ENCODE data around the gene GRB14.

DNA sequence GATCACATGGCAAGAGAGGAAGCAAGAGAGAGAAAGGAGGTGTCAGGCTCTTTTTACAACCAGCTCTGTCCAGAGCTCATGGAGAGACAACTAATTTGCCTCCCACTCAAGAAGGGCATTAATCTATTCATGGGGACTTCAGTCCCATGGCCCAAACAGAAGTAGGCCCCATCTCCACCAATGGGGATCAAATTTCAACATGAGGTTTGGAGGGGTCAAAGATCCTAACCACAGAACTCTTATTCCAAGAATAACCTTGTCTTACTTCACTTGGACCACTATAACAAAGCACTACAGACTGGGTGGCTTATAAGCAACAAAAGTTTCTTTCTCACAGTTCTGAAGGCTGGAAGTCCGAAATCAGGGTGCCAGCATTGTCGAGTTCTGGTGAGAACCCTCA is 31.8 kb downstream of the GRB14 start:
- TF ChIP-seq STAG1 (CRISPR knock-in tag; IDR thresholded peaks at IDR 0.05) (no peak), MYC (CRISPR knock-in tag; IDR thresholded peaks at IDR 0.05; ENCODE audit: borderline replicate concordance) (no peak), POLR2A (IDR thresholded peaks at IDR 0.05; ENCODE audit: insufficient read depth in 1 of 2, low read depth in 2 of 2, low read length in 2 of 2) (no peak), ZNF354B (CRISPR knock-in tag; IDR thresholded peaks at IDR 0.05) (no peak), KDM4B (CRISPR knock-in tag; IDR thresholded peaks at IDR 0.05) (no peak), NR3C1 (CRISPR knock-in tag; IDR thresholded peaks at IDR 0.05) (no peak)
